OCI-LY3 (cell line): ENCODE data around the gene HCN2.

Source experiments
- EZH2phosphoT487 ChIP-seq: fragments of 200-600 bp; shearing (Covaris generic); IDR thresholded peaks from 2 replicates; pipeline ENCODE4 v1.6.1; 2018; ENCODE audit warnings: antibody characterized with exemption, mixed run types, low read depth
- TF ChIP-seq, protein P1 (sequence below): fragments of 200-600, 300-600 bp; sonication (generic); IDR thresholded peaks from 2 replicates; pipeline ENCODE4 v1.5.1; 2014; ENCODE audit warnings: antibody characterized with exemption, low read length, low read depth

DNA sequence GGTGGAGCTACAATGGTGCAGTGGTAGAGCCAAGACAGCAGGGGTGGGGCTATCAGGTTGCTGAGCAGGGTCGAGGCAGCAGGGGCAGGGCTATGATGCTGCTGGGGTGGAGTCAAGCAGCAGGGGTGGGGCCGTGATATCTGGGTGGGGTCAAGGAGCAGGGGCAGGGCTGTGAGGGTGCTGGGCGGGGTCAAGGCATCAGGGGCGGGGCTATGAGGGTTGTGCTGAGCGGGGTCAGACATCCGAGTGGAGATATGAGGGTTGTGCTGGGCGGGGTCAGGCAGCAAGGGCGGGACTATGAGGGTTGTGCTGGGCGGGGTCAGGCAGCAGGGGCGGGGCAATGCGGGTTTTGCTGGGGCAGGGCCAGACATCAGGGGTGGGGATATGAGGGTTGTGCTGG is 14.7 kb downstream of the HCN2 start:
- TF ChIP-seq, protein P1, sequence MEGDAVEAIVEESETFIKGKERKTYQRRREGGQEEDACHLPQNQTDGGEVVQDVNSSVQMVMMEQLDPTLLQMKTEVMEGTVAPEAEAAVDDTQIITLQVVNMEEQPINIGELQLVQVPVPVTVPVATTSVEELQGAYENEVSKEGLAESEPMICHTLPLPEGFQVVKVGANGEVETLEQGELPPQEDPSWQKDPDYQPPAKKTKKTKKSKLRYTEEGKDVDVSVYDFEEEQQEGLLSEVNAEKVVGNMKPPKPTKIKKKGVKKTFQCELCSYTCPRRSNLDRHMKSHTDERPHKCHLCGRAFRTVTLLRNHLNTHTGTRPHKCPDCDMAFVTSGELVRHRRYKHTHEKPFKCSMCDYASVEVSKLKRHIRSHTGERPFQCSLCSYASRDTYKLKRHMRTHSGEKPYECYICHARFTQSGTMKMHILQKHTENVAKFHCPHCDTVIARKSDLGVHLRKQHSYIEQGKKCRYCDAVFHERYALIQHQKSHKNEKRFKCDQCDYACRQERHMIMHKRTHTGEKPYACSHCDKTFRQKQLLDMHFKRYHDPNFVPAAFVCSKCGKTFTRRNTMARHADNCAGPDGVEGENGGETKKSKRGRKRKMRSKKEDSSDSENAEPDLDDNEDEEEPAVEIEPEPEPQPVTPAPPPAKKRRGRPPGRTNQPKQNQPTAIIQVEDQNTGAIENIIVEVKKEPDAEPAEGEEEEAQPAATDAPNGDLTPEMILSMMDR: no peak
- TF ChIP-seq EZH2phosphoT487: no peak
